ENCODE data around the gene PITPNM3. TPM values are rescaled to one million over a fixed set of nuclear protein-coding genes. Genes with fewer than 3 reads are reported as not detected.

The PITPNM3 gene
- total RNA-seq, 1 experiment from 2014 or later: 4.2 TPM

DNA sequence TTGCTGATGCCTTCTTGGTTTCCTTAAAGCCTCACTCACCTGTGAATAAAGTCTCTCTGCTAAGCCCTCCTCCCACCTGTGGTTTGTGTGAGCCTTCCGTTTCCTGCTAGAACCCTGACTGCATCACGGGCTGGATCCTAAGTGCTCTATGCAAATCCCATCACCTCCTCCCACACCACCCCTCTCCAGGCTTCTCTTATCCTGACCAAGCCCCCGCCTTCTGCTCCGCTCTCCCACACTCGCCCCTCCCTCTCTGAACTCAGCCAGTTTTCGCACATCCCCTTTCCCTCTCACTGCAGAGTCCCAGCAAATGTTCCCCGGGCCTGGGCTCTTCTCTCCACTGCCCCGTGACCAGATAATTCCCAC lies 60.3 kb downstream of the PITPNM3 start:
- no TSS peak for BruUV-seq (replicated peaks)
- ATAC-seq: no peak

DNA sequence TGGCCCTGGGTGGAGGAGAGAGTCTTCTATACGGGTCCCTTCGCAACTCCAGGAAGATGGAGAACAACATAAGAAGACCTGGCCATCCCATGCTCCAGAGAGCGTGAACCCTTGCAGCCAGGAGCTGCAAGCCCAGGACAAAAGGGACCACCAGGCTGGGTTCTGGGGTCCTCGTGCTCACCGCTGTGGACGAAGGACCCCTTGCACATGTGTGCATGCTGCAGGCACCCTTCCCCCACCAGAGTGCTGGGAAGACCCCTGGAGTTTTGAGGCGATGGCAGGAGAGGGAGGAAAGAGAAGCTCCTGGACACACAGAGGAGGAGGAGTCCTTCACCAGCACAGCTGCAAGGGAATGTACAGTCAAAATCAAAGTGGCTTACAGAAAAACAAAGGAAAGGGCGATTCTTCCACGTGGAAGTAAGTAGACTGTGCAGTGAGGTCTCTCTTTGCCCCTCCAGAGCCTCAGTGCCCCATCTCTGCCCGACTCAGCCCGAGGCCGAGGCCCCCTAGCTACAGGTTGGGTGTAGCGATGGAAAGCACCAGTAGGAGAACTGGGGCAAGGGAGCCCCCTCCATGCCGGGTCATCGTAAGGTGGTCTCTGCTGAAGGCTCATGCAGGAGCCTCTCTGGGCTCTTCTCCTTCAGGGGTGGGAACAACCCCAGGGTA lies 60.8 kb downstream of the PITPNM3 start:
- TF ChIP-seq POLR2A (IDR thresholded peaks at IDR 0.05; ENCODE audit: borderline replicate concordance, extremely low read depth, insufficient read depth, insufficient read length) (no peak), SIN3A (IDR thresholded peaks at IDR 0.05; ENCODE audit: low read depth) (no peak), JUND (IDR thresholded peaks at IDR 0.05) (no peak), ELF1 (IDR thresholded peaks at IDR 0.05; ENCODE audit: borderline replicate concordance, low read depth) (no peak)
- TF ChIP-seq, protein P1, sequence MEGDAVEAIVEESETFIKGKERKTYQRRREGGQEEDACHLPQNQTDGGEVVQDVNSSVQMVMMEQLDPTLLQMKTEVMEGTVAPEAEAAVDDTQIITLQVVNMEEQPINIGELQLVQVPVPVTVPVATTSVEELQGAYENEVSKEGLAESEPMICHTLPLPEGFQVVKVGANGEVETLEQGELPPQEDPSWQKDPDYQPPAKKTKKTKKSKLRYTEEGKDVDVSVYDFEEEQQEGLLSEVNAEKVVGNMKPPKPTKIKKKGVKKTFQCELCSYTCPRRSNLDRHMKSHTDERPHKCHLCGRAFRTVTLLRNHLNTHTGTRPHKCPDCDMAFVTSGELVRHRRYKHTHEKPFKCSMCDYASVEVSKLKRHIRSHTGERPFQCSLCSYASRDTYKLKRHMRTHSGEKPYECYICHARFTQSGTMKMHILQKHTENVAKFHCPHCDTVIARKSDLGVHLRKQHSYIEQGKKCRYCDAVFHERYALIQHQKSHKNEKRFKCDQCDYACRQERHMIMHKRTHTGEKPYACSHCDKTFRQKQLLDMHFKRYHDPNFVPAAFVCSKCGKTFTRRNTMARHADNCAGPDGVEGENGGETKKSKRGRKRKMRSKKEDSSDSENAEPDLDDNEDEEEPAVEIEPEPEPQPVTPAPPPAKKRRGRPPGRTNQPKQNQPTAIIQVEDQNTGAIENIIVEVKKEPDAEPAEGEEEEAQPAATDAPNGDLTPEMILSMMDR (IDR thresholded peaks at IDR 0.05 in 2 of 3, conservative IDR thresholded peaks at IDR 0.05 in 1 of 3; ENCODE audit: borderline replicate concordance in 1 of 3, insufficient read depth in 1 of 3, low read depth in 2 of 3, low read length in 2 of 3): peak in 2 of 3 experiments; percentile 46 to 51; a peak in 4 of 6 replicates
- ChIA-PET POLR2A (no interaction called here), RAD21 (ENCODE audit: low non-redundant PET in 1 of 2, low total read pairs in 2 of 2, uncharacterized antibody in 2 of 2, unreplicated experiment in 2 of 2) (no interaction called here), CTCF (no interaction called here)
- Histone ChIP-seq H3K27ac (ENCODE audit: low read depth, low read length) (no peak overlapping the region), H2AFZ (ENCODE audit: low read depth, low read length, poor library complexity, severe bottlenecking) (no peak overlapping the region), H3K27me3 (ENCODE audit: insufficient read depth, low read length) (no peaks in the 10 kb centered on the region), H3K4me1 (ENCODE audit: control insufficient read depth in 1 of 2, insufficient read depth in 2 of 2, low read length in 2 of 2) (no peaks in the 10 kb centered on the region), H3K9me2 (ENCODE audit: insufficient read depth) (no peaks in the 10 kb centered on the region), H3K4me2 (ENCODE audit: low read length) (no peak overlapping the region), H3K9ac (ENCODE audit: low read length) (no peak overlapping the region), H4K20me1 (ENCODE audit: insufficient read depth) (no peaks in the 10 kb centered on the region), H3K36me3 (ENCODE audit: control insufficient read depth in 1 of 2, insufficient read depth in 2 of 2, low read length in 2 of 2) (no peaks in the 10 kb centered on the region), H3K9me3 (ENCODE audit: control insufficient read depth in 1 of 2, insufficient read depth in 1 of 2, low read depth in 1 of 2, low read length in 2 of 2) (no peaks in the 10 kb centered on the region), H3K4me3 (replicated peaks in 1 of 2; ENCODE audit: low read depth in 1 of 2, low read length in 2 of 2) (no peak overlapping the region), H3K79me2 (ENCODE audit: insufficient read depth, low read length) (no peaks in the 10 kb centered on the region)
- DNase-seq (ENCODE audit: low read depth, low spot score) (no peak), ATAC-seq (peak; percentile 40; the same call in 1 of the 2 replicates)
- no TSS peak for BruUV-seq (replicated peaks)
- intact Hi-C loops (cut with micrococcal nuclease): no loop called here

More for the DNA sequence above, 60.3 kb downstream of the PITPNM3 start:
- no peaks in the 10 kb centered on the region for H3K79me2 ChIP-seq (ENCODE audit: insufficient read depth, low read length)
- ChIA-PET RAD21 (ENCODE audit: low non-redundant PET in 1 of 2, low total read pairs in 2 of 2, uncharacterized antibody in 2 of 2, unreplicated experiment in 2 of 2) (no interaction called here), CTCF (no interaction called here), POLR2A (no interaction called here)
- no peak overlapping the region for H3K9ac ChIP-seq (ENCODE audit: low read length)
- no peaks in the 10 kb centered on the region for H3K9me2 ChIP-seq (ENCODE audit: insufficient read depth)
- no peak overlapping the region for H3K4me3 ChIP-seq (replicated peaks in 1 of 2; ENCODE audit: low read depth in 1 of 2, low read length in 2 of 2)
- TF ChIP-seq, protein P1 (IDR thresholded peaks at IDR 0.05 in 2 of 3, conservative IDR thresholded peaks at IDR 0.05 in 1 of 3; ENCODE audit: borderline replicate concordance in 1 of 3, insufficient read depth in 1 of 3, low read depth in 2 of 3, low read length in 2 of 3): 0 out of 6 replicates have a peak, but pooled peaks of 1 of the 3 experiments have one; percentile 2
- TF ChIP-seq, protein P2, sequence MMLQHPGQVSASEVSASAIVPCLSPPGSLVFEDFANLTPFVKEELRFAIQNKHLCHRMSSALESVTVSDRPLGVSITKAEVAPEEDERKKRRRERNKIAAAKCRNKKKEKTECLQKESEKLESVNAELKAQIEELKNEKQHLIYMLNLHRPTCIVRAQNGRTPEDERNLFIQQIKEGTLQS (IDR thresholded peaks at IDR 0.05): no peak
- no peaks in the 10 kb centered on the region for H4K20me1 ChIP-seq (ENCODE audit: insufficient read depth)
- no peaks in the 10 kb centered on the region for H3K9me3 ChIP-seq (ENCODE audit: control insufficient read depth in 1 of 2, insufficient read depth in 1 of 2, low read depth in 1 of 2, low read length in 2 of 2)
- no peak overlapping the region for H3K4me2 ChIP-seq (ENCODE audit: low read length)
- no peaks in the 10 kb centered on the region for H3K27me3 ChIP-seq (ENCODE audit: insufficient read depth, low read length)
- no peak overlapping the region for H3K27ac ChIP-seq (ENCODE audit: low read depth, low read length)
- DNase-seq (ENCODE audit: low read depth, low spot score): no peak
- intact Hi-C loops (cut with micrococcal nuclease): no loop called here
- no peak overlapping the region for H2AFZ ChIP-seq (ENCODE audit: low read depth, low read length, poor library complexity, severe bottlenecking)
- H3K36me3 ChIP-seq (ENCODE audit: control insufficient read depth in 1 of 2, insufficient read depth in 2 of 2, low read length in 2 of 2): no peaks in the 10 kb centered on the region
- H3K4me1 ChIP-seq (ENCODE audit: control insufficient read depth in 1 of 2, insufficient read depth in 2 of 2, low read length in 2 of 2): no peaks in the 10 kb centered on the region

Data from HCT116 (cell line).